Measurements from ENCODE around the gene FOXN1. TPM values are rescaled to one million over a fixed set of nuclear protein-coding genes. Genes with fewer than 3 reads are reported as not detected.

FOXN1 gene
- total RNA-seq, 1 donor from 2014 or later: not detected

GRCh38 chr17:28488533-28489276, 17.4 kb upstream of the FOXN1 start:
- Mint-ChIP-seq H3K9me3 (ENCODE audit: unreplicated experiment) (peaks cover 3% of the 10 kb centered on the region), H3K4me1 (ENCODE audit: low read depth, unreplicated experiment) (peaks cover 4% of the 10 kb centered on the region), H3K27ac (ENCODE audit: unreplicated experiment) (no peak overlapping the region), H3K4me3 (ENCODE audit: unreplicated experiment) (no peak overlapping the region), H3K27me3 (ENCODE audit: low read depth, unreplicated experiment) (peaks cover 60% of the 10 kb centered on the region), H3K36me3 (ENCODE audit: low read depth, unreplicated experiment) (no peaks in the 10 kb centered on the region)
- DNase-seq (ENCODE audit: low read depth) (no peak), FAIRE-seq (no peak)
- Histone ChIP-seq H3K4me2 (ENCODE audit: low read length) (no peak overlapping the region), H2AFZ (ENCODE audit: low read depth, low read length) (no peak overlapping the region), H3K9me3 (ENCODE audit: insufficient read depth, low read depth, low read length) (no peaks in the 10 kb centered on the region), H3K27ac (ENCODE audit: low read depth, low read length) (no peak overlapping the region), H3K9ac (ENCODE audit: low read length) (no peak overlapping the region), H3K4me3 (ENCODE audit: insufficient read depth, low read depth, low read length) (no peak overlapping the region), H4K20me1 (ENCODE audit: insufficient read depth, low read length) (no peaks in the 10 kb centered on the region), H3K36me3 (ENCODE audit: insufficient read depth, low read length) (no peaks in the 10 kb centered on the region), H3K4me1 (ENCODE audit: insufficient read depth, low read length) (no peaks in the 10 kb centered on the region), H3K27me3 (ENCODE audit: insufficient read depth, low read length) (peaks cover 19% of the 10 kb centered on the region), H3K79me2 (ENCODE audit: insufficient read depth, low read length) (no peaks in the 10 kb centered on the region)
- TF ChIP-seq CTCF (IDR thresholded peaks at IDR 0.05; ENCODE audit: insufficient read depth, low read depth, low read length) (no peak), EZH2 (IDR thresholded peaks at IDR 0.05; ENCODE audit: insufficient read depth, low read length) (no peak)

GRCh38 chr17:28491286-28491685, 14.9 kb upstream of the FOXN1 start:
- Histone ChIP-seq H3K9me3 (ENCODE audit: insufficient read depth, low read depth, low read length) (no peaks in the 10 kb centered on the region), H3K79me2 (ENCODE audit: insufficient read depth, low read length) (no peaks in the 10 kb centered on the region), H4K20me1 (ENCODE audit: insufficient read depth, low read length) (no peaks in the 10 kb centered on the region), H3K4me1 (ENCODE audit: insufficient read depth, low read length) (no peaks in the 10 kb centered on the region), H3K36me3 (ENCODE audit: insufficient read depth, low read length) (no peaks in the 10 kb centered on the region), H3K4me2 (ENCODE audit: low read length) (no peak overlapping the region), H2AFZ (ENCODE audit: low read depth, low read length) (no peak overlapping the region), H3K27me3 (ENCODE audit: insufficient read depth, low read length) (peaks cover 11% of the 10 kb centered on the region), H3K4me3 (ENCODE audit: insufficient read depth, low read depth, low read length) (no peak overlapping the region), H3K9ac (ENCODE audit: low read length) (no peak overlapping the region), H3K27ac (ENCODE audit: low read depth, low read length) (no peak overlapping the region)
- no peaks in the 10 kb centered on the region for H3K36me3 Mint-ChIP-seq (ENCODE audit: low read depth, unreplicated experiment)
- DNase-seq (ENCODE audit: low read depth): no peak
- peaks cover 65% of the 10 kb centered on the region for H3K27me3 Mint-ChIP-seq (ENCODE audit: low read depth, unreplicated experiment)
- no peak for FAIRE-seq
- TF ChIP-seq CTCF (IDR thresholded peaks at IDR 0.05; ENCODE audit: insufficient read depth, low read depth, low read length): no peak
- no peak for TF ChIP-seq EZH2 (IDR thresholded peaks at IDR 0.05; ENCODE audit: insufficient read depth, low read length)
- no peak overlapping the region for H3K27ac Mint-ChIP-seq (ENCODE audit: unreplicated experiment)
- H3K4me1 Mint-ChIP-seq (ENCODE audit: low read depth, unreplicated experiment): no peaks in the 10 kb centered on the region
- H3K4me3 Mint-ChIP-seq (ENCODE audit: unreplicated experiment): no peak overlapping the region
- no peaks in the 10 kb centered on the region for H3K9me3 Mint-ChIP-seq (ENCODE audit: unreplicated experiment)

- Mint-ChIP-seq H3K36me3 (ENCODE audit: low read depth, unreplicated experiment) (no peaks in the 10 kb centered on the region), H3K4me3 (ENCODE audit: unreplicated experiment) (no peak overlapping the region), H3K27ac (ENCODE audit: unreplicated experiment) (no peak overlapping the region), H3K9me3 (ENCODE audit: unreplicated experiment) (no peaks in the 10 kb centered on the region), H3K4me1 (ENCODE audit: low read depth, unreplicated experiment) (no peaks in the 10 kb centered on the region), H3K27me3 (ENCODE audit: low read depth, unreplicated experiment) (peaks cover 68% of the 10 kb centered on the region)
- Histone ChIP-seq H3K4me2 (ENCODE audit: low read length) (no peak overlapping the region), H4K20me1 (ENCODE audit: insufficient read depth, low read length) (no peaks in the 10 kb centered on the region), H3K4me3 (ENCODE audit: insufficient read depth, low read depth, low read length) (no peak overlapping the region), H3K9me3 (ENCODE audit: insufficient read depth, low read depth, low read length) (no peaks in the 10 kb centered on the region), H3K27me3 (ENCODE audit: insufficient read depth, low read length) (peaks cover 10% of the 10 kb centered on the region), H3K4me1 (ENCODE audit: insufficient read depth, low read length) (no peaks in the 10 kb centered on the region), H3K9ac (ENCODE audit: low read length) (no peak overlapping the region), H3K27ac (ENCODE audit: low read depth, low read length) (no peak overlapping the region), H3K79me2 (ENCODE audit: insufficient read depth, low read length) (no peaks in the 10 kb centered on the region), H2AFZ (ENCODE audit: low read depth, low read length) (no peak overlapping the region), H3K36me3 (ENCODE audit: insufficient read depth, low read length) (no peaks in the 10 kb centered on the region)
- DNase-seq (ENCODE audit: low read depth) (no peak), FAIRE-seq (no peak)
- TF ChIP-seq EZH2 (IDR thresholded peaks at IDR 0.05; ENCODE audit: insufficient read depth, low read length) (no peak), CTCF (IDR thresholded peaks at IDR 0.05; ENCODE audit: insufficient read depth, low read depth, low read length) (no peak)
Observed at GRCh38 chr17:28491860-28492259, 14.3 kb upstream of the FOXN1 start.

All from astrocyte (in vitro differentiated cells and primary cell).